ENCODE data around the gene NOL9. TPM values are rescaled to one million over a fixed set of nuclear protein-coding genes. Genes with fewer than 3 reads are reported as not detected.

Gene NOL9
- polyA plus RNA-seq, 3 donors: 3.7 to 11.5 (median 7.6) TPM

- no peak overlapping the region for H3K4me3 ChIP-seq (replicated peaks in 1 of 3; ENCODE audit: low read depth in 2 of 3, low read length in 3 of 3)
- no peaks in the 10 kb centered on the region for H3K36me3 ChIP-seq (replicated peaks in 1 of 2; ENCODE audit: control insufficient read depth in 1 of 2, insufficient read depth in 2 of 2, low read length in 2 of 2)
- no peak overlapping the region for H3K9ac ChIP-seq (ENCODE audit: insufficient read depth, low read length, poor library complexity, severe bottlenecking)
- H4K20me1 ChIP-seq (ENCODE audit: insufficient read depth, low read length): no peaks in the 10 kb centered on the region
- no peak for TF ChIP-seq CTCF (IDR thresholded peaks at IDR 0.05)
- H3K9me3 ChIP-seq (replicated peaks in 1 of 2; ENCODE audit: control insufficient read depth in 1 of 2, insufficient read depth in 1 of 2, low read length in 2 of 2): no peaks in the 10 kb centered on the region
- Mint-ChIP-seq H3K4me3 (no peak overlapping the region), H3K27ac (no peak overlapping the region), H3K9me3 (peaks cover 0 to 6% (median 2%) of the 10 kb centered on the region in 7 donors), H3K36me3 (no peaks in the 10 kb centered on the region), H3K4me1 (peaks cover 5% of the 10 kb centered on the region), H3K27me3 (ENCODE audit: low read depth in 3 of 3) (peaks cover 52 to 80% (median 57%) of the 10 kb centered on the region in 3 donors)
- DNase-seq: no peak
- H3K4me1 ChIP-seq (ENCODE audit: control insufficient read depth in 1 of 2, insufficient read depth in 2 of 2, low read length in 2 of 2): peaks cover 9 to 10% of the 10 kb centered on the region in 2 donors
- no peak overlapping the region for H2AFZ ChIP-seq (ENCODE audit: insufficient read depth, low read depth, low read length, poor library complexity, severe bottlenecking)
- 96% methylated on average over 5 of the region's 13 CpGs for WGBS (ENCODE audit: insufficient coverage)
- no peak overlapping the region for H3K4me2 ChIP-seq (replicated peaks; ENCODE audit: extremely low read depth, low read length, poor library complexity, severe bottlenecking)
- H3K27me3 ChIP-seq (ENCODE audit: control insufficient read depth in 2 of 2, insufficient read depth in 2 of 2, low read length in 2 of 2): peaks cover 8 to 57% of the 10 kb centered on the region in 2 donors
- intact Hi-C loops (cut with micrococcal nuclease): loop anchor here in 1 of 2 donors (5.0 kb wide), 1 partner anchor 729 kb away; no protein-coding TSS in a partner anchor
- H3K79me2 ChIP-seq (ENCODE audit: insufficient read depth, low read length): no peaks in the 10 kb centered on the region
- no peak overlapping the region for H3K27ac ChIP-seq (ENCODE audit: low read depth in 1 of 2, low read length in 2 of 2)
Observed at GRCh38 chr1:6488602-6489382, 65.5 kb downstream of the NOL9 start.

GRCh38 chr1:6487804-6488484 is 66.4 kb downstream of the NOL9 start:
- H3K4me1 ChIP-seq (ENCODE audit: control insufficient read depth in 1 of 2, insufficient read depth in 2 of 2, low read length in 2 of 2): peaks cover 9 to 10% of the 10 kb centered on the region in 2 donors
- H3K27ac Mint-ChIP-seq: no peak overlapping the region

More at GRCh38 chr1:6487804-6488484, 66.4 kb downstream of the NOL9 start:
- Histone ChIP-seq H3K9me3 (replicated peaks in 1 of 2; ENCODE audit: control insufficient read depth in 1 of 2, insufficient read depth in 1 of 2, low read length in 2 of 2) (no peaks in the 10 kb centered on the region), H3K79me2 (ENCODE audit: insufficient read depth, low read length) (no peaks in the 10 kb centered on the region), H3K36me3 (replicated peaks in 1 of 2; ENCODE audit: control insufficient read depth in 1 of 2, insufficient read depth in 2 of 2, low read length in 2 of 2) (no peaks in the 10 kb centered on the region), H3K4me3 (replicated peaks in 1 of 3; ENCODE audit: low read depth in 2 of 3, low read length in 3 of 3) (no peak overlapping the region), H3K9ac (ENCODE audit: insufficient read depth, low read length, poor library complexity, severe bottlenecking) (no peak overlapping the region), H2AFZ (ENCODE audit: insufficient read depth, low read depth, low read length, poor library complexity, severe bottlenecking) (no peak overlapping the region), H3K4me2 (replicated peaks; ENCODE audit: extremely low read depth, low read length, poor library complexity, severe bottlenecking) (no peak overlapping the region), H3K27me3 (ENCODE audit: control insufficient read depth in 2 of 2, insufficient read depth in 2 of 2, low read length in 2 of 2) (peaks cover 8 to 65% of the 10 kb centered on the region in 2 donors), H4K20me1 (ENCODE audit: insufficient read depth, low read length) (no peaks in the 10 kb centered on the region), H3K27ac (ENCODE audit: low read depth in 1 of 2, low read length in 2 of 2) (no peak overlapping the region)
- 91% methylated on average over 10 of the region's 14 CpGs for WGBS (ENCODE audit: insufficient coverage)
- peak overlapping the region in 1 of 2 donors; percentile 43 for H3K4me3 Mint-ChIP-seq
- peaks cover 0 to 6% (median 2%) of the 10 kb centered on the region in 7 donors for H3K9me3 Mint-ChIP-seq
- no peak for TF ChIP-seq CTCF (IDR thresholded peaks at IDR 0.05)
- H3K36me3 Mint-ChIP-seq: no peaks in the 10 kb centered on the region
- peaks cover 57 to 85% (median 62%) of the 10 kb centered on the region in 3 donors for H3K27me3 Mint-ChIP-seq (ENCODE audit: low read depth in 3 of 3)
- peaks cover 5% of the 10 kb centered on the region for H3K4me1 Mint-ChIP-seq
- intact Hi-C loops (cut with micrococcal nuclease): loop anchor here in 1 of 2 donors (5.0 kb wide), 1 partner anchor 729 kb away; no protein-coding TSS in a partner anchor
- DNase-seq: no peak

All from CD14-positive monocyte (primary cell).